CD8-positive, alpha-beta memory T cell (primary cell): Measurements from ENCODE around the gene TRNT1. TPM values are rescaled to one million over a fixed set of nuclear protein-coding genes. Genes with fewer than 3 reads are reported as not detected.

Experiments
- polyA plus RNA-seq: library from polyadenylated mRNA; unstranded; fragments of 300-500 nt; fragmentation: Illumina TruSeq; gene quantifications from one replicate; pipeline ENCODE4 v1.2.3, GENCODE V29; 2021
- total RNA-seq, 2 experiments: library from RNA; stranded (reverse); gene quantifications; one replicate each; pipeline ENCODE4 v1.2.3, GENCODE V29; 2021

The TRNT1 gene
- total and polyA plus RNA-seq, 3 experiments from 2014 or later = 20.4 to 60.2 (median 58.9) TPM

Other genes with a start within 250 kb of the TRNT1 start
- gene IL5RA, start 16.6 kb upstream of the TRNT1 start, total RNA-seq = under 1 TPM; 0.70 to 0.73 TPM
- gene IL5RA, start 16.6 kb upstream of the TRNT1 start, polyA plus RNA-seq = 0.16 TPM
- gene CRBN, start 52.8 kb downstream of the TRNT1 start, total RNA-seq = 10 to 100 TPM; 41.7 to 47.8 TPM
- 156 TPM for gene CRBN, start 52.8 kb downstream of the TRNT1 start, polyA plus RNA-seq